A549 (cell line): ENCODE results near the gene TAF4B. TPM values are rescaled to one million over a fixed set of nuclear protein-coding genes. Genes with fewer than 3 reads are reported as not detected.

Experiments used
- ATAC-seq, 2 experiments: fragments of 200-7000 bp in 1 of 2; fragments of >200 bp in 1 of 2; cut with Nextera tagmentation in 1 of 2; cut with Tn5 transposase in 1 of 2; 3 replicates each; pipeline versions ENCODE4 v1.8.0 to v1.9.1; 2018 to 2020; ENCODE audit warnings: mild to moderate bottlenecking in 1 of 2, moderate library complexity in 1 of 2
- CTCF ChIA-PET: fragments of 300-600 bp; sonication (Branson Sonifier 250); formaldehyde crosslinking; extraction: SDS; loops from one replicate; lab custom pipeline; 2021; ENCODE audit warnings: antibody characterized with exemption, inconsistent platforms; lab: Yijun Ruan, JAX
- POLR2A ChIA-PET: fragments of 350-600 bp; formaldehyde crosslinking; extraction: SDS; loops from one replicate; lab custom pipeline; 2021; ENCODE audit warnings: antibody characterized with exemption, inconsistent platforms; lab: Yijun Ruan, JAX
- DNase-seq, 2 experiments: peaks; one replicate each; pipeline versions ENCODE4 v3.0.0 to v3.0.0-alpha.2; 2011 to 2016; ENCODE audit warnings: low read depth in 1 of 2, low spot score in 1 of 2
- FAIRE-seq: peaks from 2 replicates; lab custom pipeline; 2011; peaks lifted over from hg19 to GRCh38; lab: Jason Lieb, UNC
- H3K27ac ChIP-seq, 2 experiments: fragments of >200 bp; sonication (Bioruptor Twin); formaldehyde crosslinking; 3 replicates each; pipeline ENCODE4 v1.5.1; 2016 to 2017
- H3K4me1 ChIP-seq: fragments of >200 bp; sonication (Bioruptor Twin); formaldehyde crosslinking; 3 replicates; pipeline ENCODE4 v1.6.1; 2016
- H3K4me2 ChIP-seq: fragments of >200 bp; sonication (Bioruptor Twin); formaldehyde crosslinking; 3 replicates; pipeline ENCODE4 v1.6.1; 2016
- H3K4me3 ChIP-seq: fragments of >200 bp; sonication (Bioruptor Twin); formaldehyde crosslinking; 3 replicates; pipeline ENCODE4 v1.5.1; 2016
- H3K9me3 ChIP-seq: fragments of >200 bp; sonication (Bioruptor Twin); formaldehyde crosslinking; 3 replicates; pipeline ENCODE4 v1.6.1; 2016
- CBX8 ChIP-seq: fragments of 200-600 bp; sonication (generic); IDR thresholded peaks from 2 replicates; pipeline ENCODE4 v1.6.1; 2016
- CEBPB ChIP-seq, 2 experiments: fragments of >200 bp in 1 of 2; sonication (Bioruptor Twin) in 1 of 2; formaldehyde crosslinking in 1 of 2; IDR thresholded peaks; 2 replicates each; pipeline ENCODE4 v1.6.1; 2012 to 2016
- EHMT2 ChIP-seq: fragments of 200-600 bp; sonication (generic); IDR thresholded peaks from 2 replicates; pipeline ENCODE4 v1.6.1; 2016; ENCODE audit warnings: antibody characterized with exemption, low read depth, mild to moderate bottlenecking, moderate library complexity
- FOSL2 ChIP-seq, 2 experiments: fragments of 450-650 bp in 1 of 2; fragments of >200 bp in 1 of 2; sonication (Bioruptor Twin) in 1 of 2; formaldehyde crosslinking; IDR thresholded peaks; 2 replicates each; pipeline versions ENCODE4 v1.5.0 to v1.6.1; 2016 to 2020; ENCODE audit warnings: mild to moderate bottlenecking in 1 of 2, moderate library complexity in 1 of 2
- FOXS1 ChIP-seq: fragments of 250-450 bp; sonication (Bioruptor Pico); IDR thresholded peaks from 2 replicates; pipeline ENCODE4 v1.5.0; 2020; ENCODE audit warnings: mild to moderate bottlenecking, moderate library complexity
- GATA3 ChIP-seq: IDR thresholded peaks from 2 replicates; pipeline ENCODE4 v1.6.1; 2012; ENCODE audit warnings: borderline replicate concordance
- HDAC2 ChIP-seq: fragments of 200-600 bp; sonication (generic); IDR thresholded peaks from 2 replicates; pipeline ENCODE4 v1.6.1; 2016
- HOXA7 ChIP-seq: fragments of 250-450 bp; sonication (Bioruptor Pico); IDR thresholded peaks from 2 replicates; pipeline ENCODE4 v1.5.0; 2020; ENCODE audit warnings: mild to moderate bottlenecking, moderate library complexity
- MYC ChIP-seq: IDR thresholded peaks from 2 replicates; pipeline ENCODE4 v1.6.1; 2012; ENCODE audit warnings: mild to moderate bottlenecking, inconsistent platforms, low read length, improper control_type of control experiment, borderline replicate concordance
- NFE2L2 ChIP-seq: fragments of 150-350 bp; conservative IDR thresholded peaks from 2 replicates; pipeline ENCODE4 v1.6.1; 2014; ENCODE audit warnings: low read length
- RARB ChIP-seq: fragments of 250-450 bp; sonication (Bioruptor Pico); IDR thresholded peaks from 2 replicates; pipeline ENCODE4 v1.8.0; 2021; ENCODE audit warnings: mild to moderate bottlenecking, moderate library complexity
- RCOR1 ChIP-seq: fragments of 150-350 bp; IDR thresholded peaks from 2 replicates; pipeline ENCODE4 v1.6.1; 2014; ENCODE audit warnings: antibody characterized with exemption, low read length, low read depth
- RFX5 ChIP-seq: fragments of 450-650 bp; IDR thresholded peaks from 2 replicates; pipeline ENCODE4 v1.7.1; 2014; ENCODE audit warnings: antibody characterized with exemption, mild to moderate bottlenecking, moderate library complexity
- TFCP2L1 ChIP-seq: fragments of 250-450 bp; sonication (Bioruptor Pico); IDR thresholded peaks from 2 replicates; pipeline ENCODE4 v1.5.0; 2021; ENCODE audit warnings: mild to moderate bottlenecking
- TP53 ChIP-seq: fragments of 250-450 bp; sonication (Bioruptor Pico); IDR thresholded peaks from 2 replicates; pipeline ENCODE4 v1.5.0; 2021; ENCODE audit warnings: mild to moderate bottlenecking, moderate library complexity
- ZSCAN20 ChIP-seq: fragments of 250-450 bp; sonication (Bioruptor Pico); IDR thresholded peaks from 2 replicates; pipeline ENCODE4 v1.8.0; 2022; ENCODE audit warnings: mild to moderate bottlenecking, moderate library complexity
- WGBS: methylation state at CpG from one replicate; pipeline ENCODE4 v1.1.6; 2017; ENCODE audit errors: missing lambda C conversion rate; 5-methylcytosine and 5-hydroxymethylcytosine counted together
- polyA plus RNA-seq, 4 experiments: library from polyadenylated mRNA; depleted of rRNA in 3 of 4; stranded (reverse); fragments of >200 nt; fragmentation: RNase III in 1 of 4; extraction: RNeasy Plus Mini Kit Qiagen cat#74134 plus additional on column Dnase treatment in 1 of 4; gene quantifications; 2 replicates in 3 of 4; 3 replicates in 1 of 4; pipeline ENCODE4 v1.2.3, GENCODE V29; 2011 to 2017
- TF ChIP-seq, protein P1 (sequence below): fragments of >200 bp; sonication (Bioruptor Twin); formaldehyde crosslinking; IDR thresholded peaks from 2 replicates; pipeline ENCODE4 v1.6.1; 2016
- TF ChIP-seq, protein P2 (sequence below): fragments of >200 bp; sonication (Bioruptor Twin); formaldehyde crosslinking; IDR thresholded peaks from 3 replicates; pipeline ENCODE4 v1.6.1; 2016
- TF ChIP-seq, protein P3 (sequence below): fragments of 150-350 bp; IDR thresholded peaks from 2 replicates; pipeline ENCODE4 v1.6.1; 2014; ENCODE audit warnings: low read depth, mild to moderate bottlenecking, low read length
- TF ChIP-seq, protein P4 (sequence below): IDR thresholded peaks from 2 replicates; pipeline ENCODE4 v1.6.1; 2012
- TF ChIP-seq, protein P5 (sequence below): fragments of 250-450 bp; sonication (Bioruptor Pico); IDR thresholded peaks from 2 replicates; pipeline ENCODE4 v1.5.0; 2021; ENCODE audit warnings: mild to moderate bottlenecking, moderate library complexity, borderline replicate concordance
- TF ChIP-seq, protein P6 (sequence below): IDR thresholded peaks from 2 replicates; pipeline ENCODE4 v1.6.1; 2012; ENCODE audit warnings: low read depth, borderline replicate concordance

Gene TAF4B
- polyA plus RNA-seq, 2 of the 4 experiments (the other 2 are of a cell fraction), result 2.5 to 5.6 TPM

DNA sequence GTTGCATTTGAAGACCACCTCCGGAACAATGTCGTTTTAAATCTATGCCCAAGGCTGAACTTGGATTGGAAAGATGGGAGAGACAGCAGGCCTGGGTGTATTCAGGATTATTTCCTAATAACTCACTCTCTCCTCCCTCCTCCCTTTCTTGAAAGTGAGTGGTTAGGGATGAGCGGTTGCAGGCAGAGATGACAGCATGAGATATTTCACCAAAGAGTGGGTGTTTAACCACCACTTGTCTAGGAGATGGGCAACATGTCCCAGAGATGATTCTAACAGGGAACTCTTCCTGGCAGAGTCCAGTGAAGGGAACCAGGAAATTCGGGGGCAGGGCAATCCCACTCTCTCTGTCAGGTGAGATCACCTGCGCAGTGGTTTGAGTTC lies 198.9 kb downstream of the TAF4B start:
- CTCF ChIA-PET, result interaction anchor here (1.9 kb wide), 1 partner anchor 41 kb away, joined by 9 read pairs; no protein-coding TSS in a partner anchor
- WGBS, result 76% methylated on average over 5 of the region's 5 CpGs
- FAIRE-seq, result no peak
- POLR2A ChIA-PET, result no interaction called here
- Histone ChIP-seq H3K9me3 (no peaks in the 10 kb centered on the region), H3K4me1 (peaks cover 11% of the 10 kb centered on the region), H3K4me3 (no peak overlapping the region), H3K4me2 (no peak overlapping the region), H3K27ac (0 out of 6 replicates have a peak overlapping the region, but pooled peaks of 1 of the 2 experiments have one; percentile 28)
- no peak for DNase-seq
- TF ChIP-seq HOXA7 (CRISPR knock-in tag) (no peak), EHMT2 (no peak)
- TF ChIP-seq, protein P1, sequence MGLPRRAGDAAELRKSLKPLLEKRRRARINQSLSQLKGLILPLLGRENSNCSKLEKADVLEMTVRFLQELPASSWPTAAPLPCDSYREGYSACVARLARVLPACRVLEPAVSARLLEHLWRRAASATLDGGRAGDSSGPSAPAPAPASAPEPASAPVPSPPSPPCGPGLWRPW, result no peak
- TF ChIP-seq, protein P2, sequence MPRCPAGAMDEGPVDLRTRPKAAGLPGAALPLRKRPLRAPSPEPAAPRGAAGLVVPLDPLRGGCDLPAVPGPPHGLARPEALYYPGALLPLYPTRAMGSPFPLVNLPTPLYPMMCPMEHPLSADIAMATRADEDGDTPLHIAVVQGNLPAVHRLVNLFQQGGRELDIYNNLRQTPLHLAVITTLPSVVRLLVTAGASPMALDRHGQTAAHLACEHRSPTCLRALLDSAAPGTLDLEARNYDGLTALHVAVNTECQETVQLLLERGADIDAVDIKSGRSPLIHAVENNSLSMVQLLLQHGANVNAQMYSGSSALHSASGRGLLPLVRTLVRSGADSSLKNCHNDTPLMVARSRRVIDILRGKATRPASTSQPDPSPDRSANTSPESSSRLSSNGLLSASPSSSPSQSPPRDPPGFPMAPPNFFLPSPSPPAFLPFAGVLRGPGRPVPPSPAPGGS, result no peak
- TF ChIP-seq, protein P3, sequence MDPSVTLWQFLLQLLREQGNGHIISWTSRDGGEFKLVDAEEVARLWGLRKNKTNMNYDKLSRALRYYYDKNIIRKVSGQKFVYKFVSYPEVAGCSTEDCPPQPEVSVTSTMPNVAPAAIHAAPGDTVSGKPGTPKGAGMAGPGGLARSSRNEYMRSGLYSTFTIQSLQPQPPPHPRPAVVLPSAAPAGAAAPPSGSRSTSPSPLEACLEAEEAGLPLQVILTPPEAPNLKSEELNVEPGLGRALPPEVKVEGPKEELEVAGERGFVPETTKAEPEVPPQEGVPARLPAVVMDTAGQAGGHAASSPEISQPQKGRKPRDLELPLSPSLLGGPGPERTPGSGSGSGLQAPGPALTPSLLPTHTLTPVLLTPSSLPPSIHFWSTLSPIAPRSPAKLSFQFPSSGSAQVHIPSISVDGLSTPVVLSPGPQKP, result no peak
- TF ChIP-seq, protein P4, sequence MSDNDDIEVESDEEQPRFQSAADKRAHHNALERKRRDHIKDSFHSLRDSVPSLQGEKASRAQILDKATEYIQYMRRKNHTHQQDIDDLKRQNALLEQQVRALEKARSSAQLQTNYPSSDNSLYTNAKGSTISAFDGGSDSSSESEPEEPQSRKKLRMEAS, result no peak
- ATAC-seq, result no peak

DNA sequence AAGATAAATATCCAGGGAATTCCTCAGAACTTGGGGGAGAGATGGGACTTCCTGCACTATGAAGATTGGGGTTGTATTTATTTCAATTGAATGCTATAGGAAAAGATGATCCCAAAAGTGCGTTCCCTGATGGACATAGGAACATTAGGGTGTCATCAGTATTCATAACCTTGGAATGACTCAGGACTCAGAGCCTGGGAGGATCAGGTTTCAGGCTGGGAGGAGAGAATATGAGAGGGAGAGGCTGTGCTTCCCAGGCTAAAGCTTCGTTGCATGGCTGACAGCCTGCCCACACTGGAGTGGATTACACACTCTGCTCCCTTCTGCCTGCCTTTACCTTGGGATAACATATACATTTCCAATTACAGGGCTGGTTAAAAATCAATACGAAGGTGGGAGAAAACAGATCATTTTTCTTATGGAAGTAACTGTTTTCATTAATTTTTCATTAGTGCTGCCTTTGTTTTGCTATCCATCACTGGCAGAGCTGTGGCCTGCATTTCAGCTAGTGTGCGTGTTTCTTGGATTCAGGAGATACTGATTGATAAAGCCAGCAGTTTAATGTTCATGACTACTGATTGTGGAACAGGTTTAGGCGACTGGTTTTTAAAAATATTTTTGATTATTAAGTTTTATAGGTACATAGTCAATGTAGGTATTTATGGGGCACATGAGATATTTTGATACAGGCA lies 203.4 kb downstream of the TAF4B start:
- TF ChIP-seq, protein P5, sequence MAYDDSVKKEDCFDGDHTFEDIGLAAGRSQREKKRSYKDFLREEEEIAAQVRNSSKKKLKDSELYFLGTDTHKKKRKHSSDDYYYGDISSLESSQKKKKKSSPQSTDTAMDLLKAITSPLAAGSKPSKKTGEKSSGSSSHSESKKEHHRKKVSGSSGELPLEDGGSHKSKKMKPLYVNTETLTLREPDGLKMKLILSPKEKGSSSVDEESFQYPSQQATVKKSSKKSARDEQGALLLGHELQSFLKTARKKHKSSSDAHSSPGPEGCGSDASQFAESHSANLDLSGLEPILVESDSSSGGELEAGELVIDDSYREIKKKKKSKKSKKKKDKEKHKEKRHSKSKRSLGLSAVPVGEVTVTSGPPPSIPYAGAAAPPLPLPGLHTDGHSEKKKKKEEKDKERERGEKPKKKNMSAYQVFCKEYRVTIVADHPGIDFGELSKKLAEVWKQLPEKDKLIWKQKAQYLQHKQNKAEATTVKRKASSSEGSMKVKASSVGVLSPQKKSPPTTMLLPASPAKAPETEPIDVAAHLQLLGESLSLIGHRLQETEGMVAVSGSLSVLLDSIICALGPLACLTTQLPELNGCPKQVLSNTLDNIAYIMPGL, result no peak
- TF ChIP-seq FOSL2 (IDR thresholded peaks at IDR 0.05) (no peak), FOSL2 (CRISPR knock-in tag; IDR thresholded peaks at IDR 0.05) (peak; percentile 48; the same call in 1 of the 2 replicates)
- FAIRE-seq, result no peak
- CTCF ChIA-PET, result no interaction called here
- peak; percentile 66 to 68 for DNase-seq
- Histone ChIP-seq H3K4me3 (no peak overlapping the region), H3K9me3 (no peaks in the 10 kb centered on the region), H3K4me2 (peak overlapping the region; percentile 45), H3K4me1 (peaks cover 13% of the 10 kb centered on the region), H3K27ac (peak overlapping the region; percentile 61 to 76)
- POLR2A ChIA-PET, result no interaction called here
- ATAC-seq, result peak; percentile 98 to 99
- 23% methylated on average over 5 of the region's 5 CpGs for WGBS

DNA sequence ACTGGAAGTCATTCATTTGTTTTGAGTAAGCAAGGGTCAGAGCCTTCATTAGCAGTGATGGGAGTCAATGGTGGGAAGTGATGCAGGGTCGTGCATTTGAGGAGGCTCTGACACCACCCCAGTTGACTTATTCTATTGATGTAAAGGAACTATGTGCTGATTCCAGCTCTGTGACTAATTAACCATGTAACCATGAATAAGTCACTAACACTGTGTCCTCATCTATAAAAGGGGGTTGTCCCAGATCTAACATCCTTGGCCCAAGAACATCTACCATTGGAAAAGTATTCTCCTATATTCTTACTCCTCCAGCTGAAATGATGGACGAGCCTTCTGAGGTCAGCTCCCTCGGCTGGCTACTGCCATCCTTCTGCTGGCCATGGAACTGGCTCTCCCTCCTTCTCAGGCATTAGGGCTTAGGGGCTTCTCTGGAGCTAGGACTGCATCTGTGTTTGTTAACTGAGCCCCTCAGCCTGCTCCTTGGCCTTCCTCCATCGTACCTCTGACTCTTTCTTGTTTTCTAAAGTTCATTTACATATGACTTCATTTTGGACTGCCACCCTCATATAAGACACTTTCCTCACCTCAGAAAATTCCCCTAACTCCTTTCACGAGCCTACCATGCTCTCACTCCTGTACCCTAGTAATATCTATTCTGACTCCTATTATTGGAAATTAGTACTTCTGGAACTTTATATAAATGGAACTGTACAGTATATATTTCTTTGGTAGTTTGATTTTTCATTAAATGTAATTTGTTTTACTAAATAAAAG lies 206.6 kb downstream of the TAF4B start:
- no peak for TF ChIP-seq RFX5
- TF ChIP-seq RARB (CRISPR knock-in tag), result no peak
- TF ChIP-seq, protein P6, sequence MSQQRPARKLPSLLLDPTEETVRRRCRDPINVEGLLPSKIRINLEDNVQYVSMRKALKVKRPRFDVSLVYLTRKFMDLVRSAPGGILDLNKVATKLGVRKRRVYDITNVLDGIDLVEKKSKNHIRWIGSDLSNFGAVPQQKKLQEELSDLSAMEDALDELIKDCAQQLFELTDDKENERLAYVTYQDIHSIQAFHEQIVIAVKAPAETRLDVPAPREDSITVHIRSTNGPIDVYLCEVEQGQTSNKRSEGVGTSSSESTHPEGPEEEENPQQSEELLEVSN, result no peak
- TF ChIP-seq, protein P1, result no peak
- no peak for TF ChIP-seq CEBPB (IDR thresholded peaks at IDR 0.05)
- TF ChIP-seq MYC, result no peak
- no peak for TF ChIP-seq CBX8
- no peak for TF ChIP-seq TP53 (CRISPR knock-in tag)
- no peak for TF ChIP-seq HDAC2
- no peak for TF ChIP-seq ZSCAN20 (CRISPR knock-in tag)
- no peak for TF ChIP-seq RCOR1
- TF ChIP-seq NFE2L2, result no peak
- no peak for TF ChIP-seq FOXS1 (CRISPR knock-in tag)
- TF ChIP-seq GATA3, result no peak
- no peak for TF ChIP-seq TFCP2L1 (CRISPR knock-in tag)
- 80% methylated on average over 5 of the region's 5 CpGs for WGBS
- peak overlapping the region in 1 of 2 experiments; percentile 63; a peak in 2 of 6 replicates for H3K27ac ChIP-seq
- ATAC-seq, result no peak
- H3K4me2 ChIP-seq, result no peak overlapping the region
- no peak for FAIRE-seq
- H3K9me3 ChIP-seq, result no peaks in the 10 kb centered on the region
- ChIA-PET CTCF (interaction anchor here (1.4 kb wide), 1 partner anchor 36 kb away, joined by 4 read pairs; no protein-coding TSS in a partner anchor), POLR2A (no interaction called here)
- DNase-seq, result no peak
- no peak overlapping the region for H3K4me3 ChIP-seq
- peaks cover 39% of the 10 kb centered on the region for H3K4me1 ChIP-seq
